Neutrophil (primary cell): ENCODE measurements around the gene TMEM164.

Source experiments
- H3K27ac ChIP-seq: fragments of 200-600 bp; sonication (generic); 2 replicates; pipeline ENCODE4 v1.5.1; 2016; ENCODE audit warnings: mild to moderate bottlenecking, moderate library complexity
- H3K27me3 ChIP-seq: fragments of 200-600 bp; sonication (generic); 2 replicates; pipeline ENCODE4 v1.6.0; 2016; ENCODE audit warnings: mild to moderate bottlenecking
- H3K36me3 ChIP-seq: fragments of 200-600 bp; sonication (generic); 2 replicates; pipeline ENCODE4 v1.5.1; 2017
- H3K4me1 ChIP-seq, 2 experiments: fragments of 200-600 bp in 1 of 2; sonication (generic) in 1 of 2; 1 replicate in 1 of 2; 2 replicates in 1 of 2; pipeline versions ENCODE4 v1.5.1 to v1.6.1; 2013 to 2016; ENCODE audit warnings: low read depth in 1 of 2, low read length in 1 of 2, mild to moderate bottlenecking in 1 of 2, moderate library complexity in 1 of 2; ENCODE audit not compliant: control insufficient read depth in 1 of 2, insufficient read depth in 1 of 2
- H3K4me3 ChIP-seq, 2 experiments: fragments of 200-600 bp in 1 of 2; sonication (generic) in 1 of 2; 1 replicate in 1 of 2; 2 replicates in 1 of 2; pipeline ENCODE4 v1.5.1; 2013 to 2016; ENCODE audit warnings: low read depth in 1 of 2, low read length in 1 of 2, mild to moderate bottlenecking in 1 of 2, moderate library complexity in 1 of 2
- H3K9me3 ChIP-seq: fragments of 200-600 bp; sonication (generic); 2 replicates; pipeline ENCODE4 v1.5.1; 2016
- CTCF ChIP-seq: fragments of 200-600 bp; sonication (generic); IDR thresholded peaks from 2 replicates; pipeline ENCODE4 v1.5.1; 2016; ENCODE audit warnings: antibody characterized with exemption

TMEM164 gene

GRCh38 chrX:110015032-110015431 is 12.1 kb downstream of the TMEM164 start:
- H3K4me1 ChIP-seq, result peaks cover 6 to 26% of the 10 kb centered on the region in 2 experiments
- no peak overlapping the region for H3K4me3 ChIP-seq
- no peaks in the 10 kb centered on the region for H3K9me3 ChIP-seq
- no peaks in the 10 kb centered on the region for H3K27me3 ChIP-seq
- no peak for TF ChIP-seq CTCF
- H3K36me3 ChIP-seq, result peaks cover 40% of the 10 kb centered on the region
- peak overlapping the region; percentile 41 for H3K27ac ChIP-seq

- peaks cover 6 to 17% of the 10 kb centered on the region in 2 experiments for H3K4me1 ChIP-seq
- TF ChIP-seq CTCF, result no peak
These were observed 13.0 kb downstream of the TMEM164 start for GRCh38 chrX:110015915-110016314.

DNA sequence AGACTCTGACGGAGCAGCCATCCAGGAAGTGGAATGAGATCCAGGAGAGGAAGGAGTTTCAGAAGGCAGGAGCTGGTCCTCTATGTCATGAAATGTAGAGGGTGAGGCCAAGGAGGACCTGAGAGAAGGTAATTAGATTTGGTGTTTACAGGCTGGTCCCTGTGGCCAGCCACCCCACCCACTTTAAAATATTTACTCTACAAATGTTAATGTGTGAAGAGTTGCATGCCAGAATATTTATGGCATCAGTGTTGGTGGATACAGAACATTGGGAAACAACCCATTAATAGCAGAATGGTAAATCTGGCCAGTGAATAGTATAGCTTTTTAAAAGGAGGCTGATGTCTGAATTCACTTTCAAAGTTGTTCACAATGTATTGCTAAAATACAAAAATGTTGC is 17.6 kb downstream of the TMEM164 start:
- TF ChIP-seq CTCF, result no peak
- no peak overlapping the region for H3K27ac ChIP-seq
- H3K9me3 ChIP-seq, result no peaks in the 10 kb centered on the region
- peaks cover 40% of the 10 kb centered on the region for H3K36me3 ChIP-seq
- H3K4me1 ChIP-seq, result peaks cover 9 to 13% of the 10 kb centered on the region in 2 experiments
- no peak overlapping the region for H3K4me3 ChIP-seq
- H3K27me3 ChIP-seq, result no peaks in the 10 kb centered on the region

More at GRCh38 chrX:110015915-110016314, 13.0 kb downstream of the TMEM164 start:
- Histone ChIP-seq H3K27ac (no peak overlapping the region), H3K9me3 (no peaks in the 10 kb centered on the region), H3K27me3 (no peaks in the 10 kb centered on the region), H3K4me3 (no peak overlapping the region), H3K36me3 (peaks cover 43% of the 10 kb centered on the region)

GRCh38 chrX:110021258-110022022 is 18.5 kb downstream of the TMEM164 start:
- peaks cover 36% of the 10 kb centered on the region for H3K36me3 ChIP-seq
- peak overlapping the region; percentile 65 for H3K27ac ChIP-seq
- no peaks in the 10 kb centered on the region for H3K27me3 ChIP-seq
- H3K9me3 ChIP-seq, result no peaks in the 10 kb centered on the region
- H3K4me1 ChIP-seq, result peaks cover 9 to 12% of the 10 kb centered on the region in 2 experiments
- H3K4me3 ChIP-seq, result no peak overlapping the region
- TF ChIP-seq CTCF, result no peak

DNA sequence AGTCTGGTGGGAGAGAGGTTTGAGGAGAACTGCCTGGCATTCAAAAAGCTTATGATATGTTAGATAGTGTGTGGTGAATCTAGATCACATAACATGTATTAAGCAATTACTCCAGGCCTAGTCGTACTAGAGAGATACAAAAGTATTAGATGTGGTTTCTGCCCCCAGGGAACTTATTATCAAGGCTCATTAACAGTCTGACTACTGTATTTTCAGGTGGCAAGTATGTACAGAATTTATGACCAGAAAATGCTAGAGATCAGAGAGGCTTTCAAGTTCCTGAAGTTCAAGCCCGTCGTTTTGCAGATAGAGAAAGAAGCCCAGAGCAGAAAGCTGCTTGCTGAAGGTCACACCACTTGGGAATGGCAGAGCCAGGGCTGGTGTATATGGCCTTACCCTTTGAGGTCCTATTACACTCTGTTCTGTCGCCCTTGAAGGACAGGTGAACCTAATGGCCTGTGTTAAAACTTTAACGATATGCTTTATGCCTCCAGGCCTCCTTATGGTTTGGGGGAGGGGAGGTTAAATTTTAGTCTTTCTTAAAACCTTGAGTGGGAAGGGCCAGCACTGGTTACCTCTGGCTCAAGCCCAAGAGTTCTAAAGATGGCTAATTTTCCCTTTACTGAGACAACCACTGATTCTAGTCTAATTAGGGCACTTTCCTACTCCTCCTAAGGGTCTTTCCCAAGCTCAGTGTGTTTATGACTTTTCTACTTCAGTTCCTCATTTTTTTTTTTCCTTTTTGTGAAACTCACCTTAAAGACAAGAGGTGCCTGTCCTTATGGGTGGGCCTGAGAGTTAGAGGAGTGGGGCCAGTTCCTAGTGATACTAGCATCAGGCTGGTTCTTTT is 19.9 kb downstream of the TMEM164 start:
- no peak for TF ChIP-seq CTCF
- Histone ChIP-seq H3K4me3 (no peak overlapping the region), H3K9me3 (no peaks in the 10 kb centered on the region), H3K27me3 (no peaks in the 10 kb centered on the region), H3K4me1 (peaks cover 9 to 12% of the 10 kb centered on the region in 2 experiments), H3K36me3 (peaks cover 32% of the 10 kb centered on the region), H3K27ac (peak overlapping the region; percentile 65)
